ENCODE data around the gene DPP10. TPM values are rescaled to one million over a fixed set of nuclear protein-coding genes. Genes with fewer than 3 reads are reported as not detected.

DPP10 gene
- total RNA-seq, 1 donor from 2014 or later, result not detected

- Mint-ChIP-seq H3K9me3 (no peaks in the 10 kb centered on the region), H3K27ac (no peak overlapping the region), H3K27me3 (ENCODE audit: insufficient read depth) (peaks cover 3% of the 10 kb centered on the region), H3K4me3 (no peak overlapping the region), H3K4me1 (ENCODE audit: low read depth) (no peaks in the 10 kb centered on the region), H3K36me3 (ENCODE audit: low read depth) (no peaks in the 10 kb centered on the region)
- no peak for DNase-seq (ENCODE audit: low spot score)
- intact Hi-C loops (cut with micrococcal nuclease), result no loop called here
Observed at GRCh38 chr2:114553027-114553426, 110.6 kb downstream of the DPP10 start.

GRCh38 chr2:114569166-114569565, 126.7 kb downstream of the DPP10 start:
- no peak for DNase-seq (ENCODE audit: low spot score)
- H3K9me3 Mint-ChIP-seq, result no peaks in the 10 kb centered on the region
- no peak overlapping the region for H3K4me3 Mint-ChIP-seq
- H3K4me1 Mint-ChIP-seq (ENCODE audit: low read depth), result no peaks in the 10 kb centered on the region
- intact Hi-C loops (cut with micrococcal nuclease), result no loop called here
- H3K27me3 Mint-ChIP-seq (ENCODE audit: insufficient read depth), result peaks cover 2% of the 10 kb centered on the region
- H3K36me3 Mint-ChIP-seq (ENCODE audit: low read depth), result no peaks in the 10 kb centered on the region
- H3K27ac Mint-ChIP-seq, result no peak overlapping the region

GRCh38 chr2:114577657-114578056, 135.2 kb downstream of the DPP10 start:
- H3K27ac Mint-ChIP-seq, result no peak overlapping the region
- intact Hi-C loops (cut with micrococcal nuclease), result no loop called here
- no peak overlapping the region for H3K4me3 Mint-ChIP-seq
- no peaks in the 10 kb centered on the region for H3K9me3 Mint-ChIP-seq
- H3K4me1 Mint-ChIP-seq (ENCODE audit: low read depth), result no peaks in the 10 kb centered on the region
- DNase-seq (ENCODE audit: low spot score), result no peak
- no peaks in the 10 kb centered on the region for H3K36me3 Mint-ChIP-seq (ENCODE audit: low read depth)
- H3K27me3 Mint-ChIP-seq (ENCODE audit: insufficient read depth), result no peaks in the 10 kb centered on the region

GRCh38 chr2:114579542-114579941, 137.1 kb downstream of the DPP10 start:
- no peaks in the 10 kb centered on the region for H3K36me3 Mint-ChIP-seq (ENCODE audit: low read depth)
- intact Hi-C loops (cut with micrococcal nuclease), result no loop called here
- no peaks in the 10 kb centered on the region for H3K27me3 Mint-ChIP-seq (ENCODE audit: insufficient read depth)
- no peaks in the 10 kb centered on the region for H3K4me1 Mint-ChIP-seq (ENCODE audit: low read depth)
- no peaks in the 10 kb centered on the region for H3K9me3 Mint-ChIP-seq
- no peak overlapping the region for H3K27ac Mint-ChIP-seq
- DNase-seq (ENCODE audit: low spot score), result no peak
- H3K4me3 Mint-ChIP-seq, result no peak overlapping the region

DNA sequence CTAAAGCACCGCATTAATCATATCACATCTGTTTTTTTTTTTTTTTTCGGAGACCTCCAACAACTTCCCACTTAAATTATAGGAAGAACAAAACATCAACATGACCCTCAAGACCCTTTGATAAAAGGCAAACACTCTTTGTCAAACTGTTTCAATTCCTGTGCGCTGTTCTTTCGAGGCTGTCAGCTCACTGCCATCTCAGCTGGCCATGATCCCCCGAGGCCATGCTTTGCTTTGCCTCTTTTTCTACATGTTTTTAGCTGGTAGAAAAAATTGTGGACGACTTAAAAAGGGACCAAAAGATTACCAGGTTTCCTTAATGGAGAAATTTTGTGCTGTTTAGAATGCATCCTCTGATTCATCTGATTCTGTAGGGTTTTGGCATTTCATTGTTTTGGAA, 138.2 kb downstream of the DPP10 start:
- Mint-ChIP-seq H3K4me3 (no peak overlapping the region), H3K9me3 (no peaks in the 10 kb centered on the region), H3K27me3 (ENCODE audit: insufficient read depth) (no peaks in the 10 kb centered on the region), H3K36me3 (ENCODE audit: low read depth) (no peaks in the 10 kb centered on the region), H3K27ac (no peak overlapping the region), H3K4me1 (ENCODE audit: low read depth) (no peaks in the 10 kb centered on the region)
- intact Hi-C loops (cut with micrococcal nuclease), result no loop called here
- no peak for DNase-seq (ENCODE audit: low spot score)

DNA sequence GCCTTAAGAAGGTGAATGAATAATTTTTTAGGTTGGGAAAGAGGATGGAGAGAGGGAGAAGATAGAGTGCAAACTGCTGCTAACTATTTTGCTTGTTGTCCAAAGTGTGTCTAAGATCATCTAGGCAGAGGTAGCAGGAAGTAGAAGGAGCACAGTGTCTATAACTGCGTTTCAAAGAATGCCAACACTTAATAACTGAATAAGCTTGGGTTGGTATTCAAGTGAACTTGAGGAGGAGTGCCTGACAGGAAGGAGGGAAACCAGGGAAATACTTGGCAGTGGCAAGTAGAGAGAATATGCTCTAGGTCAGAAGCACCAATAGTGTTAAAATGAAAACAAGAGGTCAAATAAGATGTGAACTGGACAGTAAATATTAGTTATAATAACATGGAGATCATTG, 155.9 kb downstream of the DPP10 start:
- H3K36me3 Mint-ChIP-seq (ENCODE audit: low read depth), result no peaks in the 10 kb centered on the region
- intact Hi-C loops (cut with micrococcal nuclease), result no loop called here
- DNase-seq (ENCODE audit: low spot score), result no peak
- H3K27ac Mint-ChIP-seq, result no peak overlapping the region
- H3K4me3 Mint-ChIP-seq, result no peak overlapping the region
- H3K9me3 Mint-ChIP-seq, result no peaks in the 10 kb centered on the region
- no peaks in the 10 kb centered on the region for H3K4me1 Mint-ChIP-seq (ENCODE audit: low read depth)
- H3K27me3 Mint-ChIP-seq (ENCODE audit: insufficient read depth), result no peaks in the 10 kb centered on the region

DNA sequence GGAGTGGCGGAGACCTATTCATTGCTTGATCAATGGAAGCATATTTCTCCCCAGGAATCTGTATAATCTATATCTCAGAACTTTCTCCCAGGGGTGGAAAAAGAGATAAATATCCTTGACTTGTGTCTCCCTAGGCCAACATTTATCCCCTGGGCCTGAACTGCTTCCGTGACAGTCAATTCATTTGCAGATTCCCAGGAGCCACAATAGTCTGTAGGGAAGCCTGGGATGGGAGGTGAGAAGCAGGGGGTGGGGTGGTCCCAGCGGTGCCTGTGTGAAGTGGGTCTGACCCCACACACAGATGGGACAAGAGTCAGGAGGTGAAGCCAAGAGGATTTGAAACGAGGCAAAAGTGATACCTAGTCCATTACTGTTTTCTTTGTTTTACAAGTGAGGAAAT, 166.8 kb downstream of the DPP10 start:
- no peak overlapping the region for H3K4me3 Mint-ChIP-seq
- no peaks in the 10 kb centered on the region for H3K27me3 Mint-ChIP-seq (ENCODE audit: insufficient read depth)
- intact Hi-C loops (cut with micrococcal nuclease), result no loop called here
- H3K9me3 Mint-ChIP-seq, result no peaks in the 10 kb centered on the region
- no peak for DNase-seq (ENCODE audit: low spot score)
- H3K36me3 Mint-ChIP-seq (ENCODE audit: low read depth), result no peaks in the 10 kb centered on the region
- no peak overlapping the region for H3K27ac Mint-ChIP-seq
- H3K4me1 Mint-ChIP-seq (ENCODE audit: low read depth), result no peaks in the 10 kb centered on the region

GRCh38 chr2:114609801-114610200, 167.4 kb downstream of the DPP10 start:
- Mint-ChIP-seq H3K36me3 (ENCODE audit: low read depth) (no peaks in the 10 kb centered on the region), H3K4me3 (no peak overlapping the region), H3K27me3 (ENCODE audit: insufficient read depth) (no peaks in the 10 kb centered on the region), H3K27ac (no peak overlapping the region), H3K9me3 (no peaks in the 10 kb centered on the region), H3K4me1 (ENCODE audit: low read depth) (no peaks in the 10 kb centered on the region)
- intact Hi-C loops (cut with micrococcal nuclease), result no loop called here
- DNase-seq (ENCODE audit: low spot score), result no peak

GRCh38 chr2:114610677-114611076, 168.2 kb downstream of the DPP10 start:
- no peak for DNase-seq (ENCODE audit: low spot score)
- no peaks in the 10 kb centered on the region for H3K27me3 Mint-ChIP-seq (ENCODE audit: insufficient read depth)
- H3K9me3 Mint-ChIP-seq, result no peaks in the 10 kb centered on the region
- H3K4me1 Mint-ChIP-seq (ENCODE audit: low read depth), result no peaks in the 10 kb centered on the region
- no peak overlapping the region for H3K27ac Mint-ChIP-seq
- intact Hi-C loops (cut with micrococcal nuclease), result no loop called here
- H3K4me3 Mint-ChIP-seq, result no peak overlapping the region
- H3K36me3 Mint-ChIP-seq (ENCODE audit: low read depth), result no peaks in the 10 kb centered on the region

- Mint-ChIP-seq H3K9me3 (no peaks in the 10 kb centered on the region), H3K4me3 (no peak overlapping the region), H3K27me3 (ENCODE audit: insufficient read depth) (no peaks in the 10 kb centered on the region), H3K4me1 (ENCODE audit: low read depth) (no peaks in the 10 kb centered on the region), H3K36me3 (ENCODE audit: low read depth) (no peaks in the 10 kb centered on the region), H3K27ac (no peak overlapping the region)
- intact Hi-C loops (cut with micrococcal nuclease), result no loop called here
- DNase-seq (ENCODE audit: low spot score), result no peak
Observed at GRCh38 chr2:114614592-114614991, 172.2 kb downstream of the DPP10 start.

GRCh38 chr2:114628481-114628880, 186.0 kb downstream of the DPP10 start:
- no peak overlapping the region for H3K27ac Mint-ChIP-seq
- no peaks in the 10 kb centered on the region for H3K27me3 Mint-ChIP-seq (ENCODE audit: insufficient read depth)
- intact Hi-C loops (cut with micrococcal nuclease), result no loop called here
- H3K36me3 Mint-ChIP-seq (ENCODE audit: low read depth), result no peaks in the 10 kb centered on the region
- H3K4me3 Mint-ChIP-seq, result no peak overlapping the region
- H3K4me1 Mint-ChIP-seq (ENCODE audit: low read depth), result no peaks in the 10 kb centered on the region
- H3K9me3 Mint-ChIP-seq, result no peaks in the 10 kb centered on the region
- no peak for DNase-seq (ENCODE audit: low spot score)

DNA sequence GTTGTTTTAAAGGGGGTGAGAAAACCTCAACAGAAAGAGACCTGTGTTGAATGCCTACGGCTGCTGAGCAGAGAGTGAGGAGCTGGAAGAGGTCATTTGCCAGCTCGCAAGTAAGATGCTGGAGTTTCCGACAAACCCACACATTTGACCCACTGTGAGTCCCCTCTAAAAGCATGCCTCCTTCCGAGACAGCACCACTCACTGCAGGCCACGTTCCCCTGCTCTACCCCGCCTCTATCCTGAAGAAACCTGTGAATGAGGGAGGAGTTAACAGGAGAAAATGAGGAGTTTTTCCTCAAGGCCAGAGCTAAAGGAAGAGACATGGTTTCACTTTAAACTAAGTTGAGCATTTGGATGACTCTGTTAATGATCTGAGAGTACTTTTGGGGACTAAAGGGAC, 188.7 kb downstream of the DPP10 start:
- intact Hi-C loops (cut with micrococcal nuclease), result no loop called here
- Mint-ChIP-seq H3K4me3 (no peak overlapping the region), H3K27ac (no peak overlapping the region), H3K4me1 (ENCODE audit: low read depth) (no peaks in the 10 kb centered on the region), H3K9me3 (no peaks in the 10 kb centered on the region), H3K27me3 (ENCODE audit: insufficient read depth) (no peaks in the 10 kb centered on the region), H3K36me3 (ENCODE audit: low read depth) (no peaks in the 10 kb centered on the region)
- no peak for DNase-seq (ENCODE audit: low spot score)

DNA sequence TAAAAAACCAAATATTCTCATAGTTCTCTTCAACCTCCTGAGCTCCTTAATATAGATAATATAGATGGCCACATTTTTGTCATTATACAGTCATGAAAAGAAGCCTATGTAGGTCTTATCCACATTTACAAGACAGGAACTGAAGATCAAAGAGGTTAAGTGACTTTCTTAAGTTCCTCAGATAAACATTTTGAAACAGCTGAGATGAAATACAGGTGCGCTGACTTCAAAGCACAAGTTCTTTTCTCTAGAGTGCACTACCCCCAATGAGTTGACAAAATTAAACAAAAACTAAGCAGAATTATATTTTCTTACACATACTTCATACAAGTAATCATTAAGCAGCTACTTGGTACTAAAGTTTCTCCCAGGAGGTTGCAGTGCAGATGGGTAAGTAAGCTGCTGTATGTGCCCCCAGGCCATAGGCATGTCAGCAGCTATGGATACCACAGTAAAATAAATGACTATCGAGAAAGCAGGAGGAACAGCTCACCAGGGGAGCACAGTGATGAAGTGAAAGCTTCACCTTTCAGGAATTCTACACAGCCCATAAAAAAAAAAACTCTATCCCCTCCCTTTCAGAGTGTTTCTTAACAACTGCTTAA, 199.8 kb downstream of the DPP10 start:
- Mint-ChIP-seq H3K36me3 (ENCODE audit: low read depth) (no peaks in the 10 kb centered on the region), H3K4me1 (ENCODE audit: low read depth) (no peaks in the 10 kb centered on the region), H3K27me3 (ENCODE audit: insufficient read depth) (no peaks in the 10 kb centered on the region), H3K4me3 (no peak overlapping the region), H3K9me3 (no peaks in the 10 kb centered on the region), H3K27ac (no peak overlapping the region)
- no peak for DNase-seq (ENCODE audit: low spot score)
- intact Hi-C loops (cut with micrococcal nuclease), result no loop called here

DNA sequence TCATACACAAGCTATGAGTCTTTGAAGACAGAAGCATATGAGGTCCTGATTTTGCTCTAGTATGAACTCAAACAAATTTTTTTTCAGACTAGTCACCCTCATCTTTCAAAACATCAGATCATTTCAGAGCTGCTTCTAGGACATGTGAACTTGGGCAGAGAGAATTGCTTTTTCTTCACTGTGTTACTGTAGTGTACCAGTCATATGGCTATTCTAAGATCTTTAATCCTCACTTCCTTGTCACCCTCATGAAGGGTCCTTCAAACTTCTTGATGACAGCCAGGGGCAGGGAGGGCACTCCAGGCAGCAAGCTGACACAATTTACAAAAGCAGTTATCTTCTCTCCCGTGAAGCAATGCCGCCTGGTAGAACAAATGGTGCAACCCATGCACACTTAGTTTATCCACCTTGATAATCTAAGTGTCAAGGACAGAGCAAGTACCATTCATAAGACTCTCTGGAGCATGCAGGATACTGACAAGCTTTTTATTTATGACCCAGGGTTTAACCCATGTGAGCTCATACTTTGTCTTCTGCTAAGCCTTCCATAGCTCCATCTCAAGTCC, 200.6 kb downstream of the DPP10 start:
- H3K4me3 Mint-ChIP-seq, result no peak overlapping the region
- no peaks in the 10 kb centered on the region for H3K9me3 Mint-ChIP-seq
- H3K27me3 Mint-ChIP-seq (ENCODE audit: insufficient read depth), result no peaks in the 10 kb centered on the region
- no peaks in the 10 kb centered on the region for H3K4me1 Mint-ChIP-seq (ENCODE audit: low read depth)
- intact Hi-C loops (cut with micrococcal nuclease), result no loop called here
- H3K36me3 Mint-ChIP-seq (ENCODE audit: low read depth), result no peaks in the 10 kb centered on the region
- no peak overlapping the region for H3K27ac Mint-ChIP-seq
- no peak for DNase-seq (ENCODE audit: low spot score)

Measured in activated T-helper 1 cell treated with anti-CD3 and anti-CD28 coated beads, Interleukin-12 subunit alpha, Interleukin-12 subunit beta, Interleukin-2, Interleukin-4 antibody, amounts not matched to agents 30 ng/mL and 10 ng/mL and 1 ng/mL, durations not matched to agents 14 hours and 24 hours and 36 hours (primary cell).